HCEC 1CT (cell line): Measurements from ENCODE around the gene NR2E3.
"Not testable (repeated sequence)": the region's sequence is repeated elsewhere in the genome, so short reads cannot be mapped to it uniquely, and the experiment has no call there.

Experiments
- DNase-seq: peaks from one replicate; pipeline ENCODE4 v3.0.0-alpha.2; 2017

Gene NR2E3

DNA sequence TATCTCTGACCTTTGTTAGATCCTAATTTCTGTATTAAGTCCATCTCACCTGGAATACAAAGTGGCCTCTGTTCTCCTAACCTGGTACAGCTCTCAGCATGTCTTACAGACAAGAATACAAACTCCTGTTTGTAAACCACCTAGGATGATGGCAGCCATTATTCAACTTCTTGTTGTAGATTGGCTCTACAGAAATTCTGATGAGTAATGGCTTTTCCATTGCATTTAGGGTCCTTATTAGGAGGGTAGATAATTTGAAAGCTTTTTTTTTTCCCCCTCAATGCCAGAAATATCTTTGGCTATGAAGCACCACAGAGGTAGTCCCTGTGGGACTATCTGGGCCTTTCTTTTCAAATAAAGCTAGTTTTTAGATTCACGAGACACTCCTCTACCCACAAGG lies 9.8 kb downstream of the NR2E3 start:
- DNase-seq, result no peak

DNA sequence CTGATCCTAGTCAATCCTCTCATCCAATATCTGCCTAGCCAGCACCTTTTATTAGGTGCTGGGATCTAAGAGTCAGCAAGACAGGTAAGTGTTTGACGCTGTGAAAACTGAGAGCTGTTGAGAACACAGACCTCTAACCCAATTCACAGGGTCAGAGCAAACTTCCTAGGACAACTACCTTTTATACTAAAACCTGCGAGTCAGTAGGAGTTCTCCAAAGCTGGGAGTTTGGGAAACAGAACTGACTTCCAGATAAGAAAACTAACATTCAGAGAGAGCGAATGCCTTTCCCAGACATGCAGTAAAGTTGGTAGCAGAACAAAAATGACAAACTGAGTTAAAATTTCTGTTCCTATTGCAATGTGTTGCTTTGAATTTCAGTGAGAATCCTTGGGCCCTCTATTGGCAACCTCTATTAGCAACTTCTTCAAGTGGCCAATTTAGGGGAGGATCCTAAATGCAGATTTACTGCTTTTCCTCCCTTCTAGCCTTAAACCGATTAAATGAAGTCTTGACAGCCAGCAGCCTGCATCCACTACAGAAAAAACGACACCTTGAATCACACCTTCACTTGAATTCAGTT lies 11.3 kb downstream of the NR2E3 start:
- no peak for DNase-seq

DNA sequence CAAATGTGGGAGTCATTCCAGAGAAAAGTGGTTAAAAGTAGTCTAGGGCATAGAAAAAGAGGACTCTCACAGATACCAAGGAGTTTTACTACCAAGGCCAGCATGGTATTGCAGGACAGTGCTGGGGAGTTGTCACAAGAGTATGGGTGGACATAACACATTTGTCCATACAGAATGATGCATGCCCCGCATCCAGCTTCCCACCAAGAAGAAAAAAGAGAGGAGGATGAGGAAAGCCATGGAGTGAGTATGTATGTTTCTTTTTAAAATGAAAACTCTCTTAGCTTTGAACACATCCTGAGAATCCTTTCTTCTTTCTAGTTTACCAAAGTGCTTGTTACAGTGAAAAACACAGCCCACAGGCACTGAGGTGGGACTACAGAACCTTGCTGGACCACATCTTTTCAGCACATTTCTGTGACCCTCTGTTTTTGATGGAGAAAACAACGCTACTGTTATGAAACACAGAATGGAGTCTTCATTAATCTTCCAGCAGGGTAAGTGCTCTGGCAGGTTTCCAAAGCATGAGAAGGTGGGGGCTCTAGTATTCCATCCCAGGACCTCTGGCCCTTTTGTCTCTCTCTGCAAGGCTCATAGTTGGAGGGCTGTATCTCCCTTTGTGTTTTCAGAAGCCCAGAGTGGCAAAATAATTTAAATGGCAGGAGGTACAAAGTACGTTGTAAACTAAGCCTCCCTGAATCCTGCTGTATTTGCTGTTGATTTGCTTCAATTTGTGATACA lies 12.7 kb downstream of the NR2E3 start:
- DNase-seq, result no peak

DNA sequence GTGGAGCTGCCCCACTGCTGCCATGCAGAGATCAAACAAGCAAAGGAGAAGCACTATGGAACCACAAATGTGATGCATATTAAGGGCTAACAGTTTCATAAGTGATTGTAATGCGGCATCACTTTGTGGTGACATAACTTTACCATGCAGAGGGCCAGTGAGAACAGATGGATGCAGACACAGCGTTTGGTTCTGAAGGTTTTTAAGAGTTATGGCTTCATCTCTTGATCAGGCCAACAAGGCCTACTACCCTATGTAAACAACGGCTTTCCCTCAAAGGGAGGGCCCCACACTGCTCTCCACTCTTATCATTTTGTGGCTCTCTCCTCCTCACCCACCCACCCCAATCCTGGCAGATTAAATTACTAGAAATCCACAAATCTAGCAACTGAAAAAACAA lies 13.4 kb downstream of the NR2E3 start:
- DNase-seq, result no peak

DNA sequence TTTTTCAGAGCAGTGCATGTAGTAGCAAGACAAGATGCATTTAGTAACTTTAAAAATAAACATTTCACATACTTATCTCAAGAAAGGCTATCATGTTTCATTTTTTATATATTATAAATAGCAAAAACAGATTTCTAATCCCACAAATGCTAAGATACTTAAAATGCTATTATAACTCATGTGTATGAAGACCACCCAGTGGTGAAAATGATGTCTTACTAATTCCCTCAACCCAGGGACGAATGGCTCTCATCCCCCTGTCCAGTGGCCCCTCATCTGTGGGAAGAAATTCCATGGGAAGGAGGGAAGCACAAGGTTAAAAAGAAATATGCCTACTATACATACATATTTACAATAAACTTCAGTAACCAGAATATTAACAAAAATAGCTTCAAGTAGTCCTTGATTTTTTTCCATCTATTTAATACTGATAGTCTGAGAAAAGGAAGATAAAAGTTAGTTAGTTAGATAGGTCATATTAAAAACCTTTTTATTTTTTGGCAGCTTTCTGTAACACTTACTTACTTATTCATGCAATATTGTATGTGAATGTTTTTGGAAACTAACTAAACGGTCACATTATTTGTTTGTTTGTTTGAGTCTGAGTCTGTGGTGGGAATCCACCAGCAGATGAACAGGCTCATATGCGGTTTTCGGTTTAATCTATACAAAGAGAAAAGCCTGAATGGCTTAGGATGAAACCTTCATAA lies 14.8 kb downstream of the NR2E3 start:
- no peak for DNase-seq

DNA sequence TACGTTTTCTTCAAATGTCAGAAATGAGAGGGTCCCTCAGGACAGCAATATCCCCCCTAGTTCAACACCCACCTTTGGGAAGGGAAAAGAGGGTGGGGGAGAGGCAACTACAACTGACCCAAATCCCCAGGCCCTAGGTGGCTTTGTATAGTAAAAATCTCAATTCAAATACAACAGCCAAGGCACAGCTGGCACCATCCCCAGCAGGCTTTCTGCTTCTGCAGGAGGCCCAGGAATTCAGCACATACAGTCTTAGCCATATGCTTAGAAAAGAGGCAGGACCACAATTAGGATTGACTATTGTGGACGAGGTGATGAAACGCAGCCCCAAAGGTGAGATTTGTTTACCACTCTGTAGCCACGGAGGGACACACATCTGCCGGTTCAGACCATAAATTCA lies 15.8 kb downstream of the NR2E3 start:
- DNase-seq, result no peak

DNA sequence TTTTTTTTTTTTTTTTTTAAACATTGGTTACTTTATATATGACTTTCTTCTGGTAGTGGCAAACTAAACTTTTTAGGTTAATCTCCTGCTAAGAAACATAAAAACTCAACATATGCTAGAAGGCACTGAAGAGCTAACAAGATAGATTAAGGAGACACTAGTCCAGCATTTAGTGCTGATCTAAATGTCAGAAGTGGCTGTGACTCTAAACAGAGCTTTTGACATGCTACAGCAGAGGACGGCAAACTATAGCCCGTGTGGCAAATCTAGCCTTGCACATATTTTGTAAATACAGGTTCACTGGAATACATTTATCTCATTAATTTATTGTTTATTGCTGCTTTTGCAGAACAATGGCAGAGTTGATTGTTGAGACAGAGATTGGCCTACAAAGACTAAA lies 20.6 kb downstream of the NR2E3 start:
- no peak for DNase-seq

DNA sequence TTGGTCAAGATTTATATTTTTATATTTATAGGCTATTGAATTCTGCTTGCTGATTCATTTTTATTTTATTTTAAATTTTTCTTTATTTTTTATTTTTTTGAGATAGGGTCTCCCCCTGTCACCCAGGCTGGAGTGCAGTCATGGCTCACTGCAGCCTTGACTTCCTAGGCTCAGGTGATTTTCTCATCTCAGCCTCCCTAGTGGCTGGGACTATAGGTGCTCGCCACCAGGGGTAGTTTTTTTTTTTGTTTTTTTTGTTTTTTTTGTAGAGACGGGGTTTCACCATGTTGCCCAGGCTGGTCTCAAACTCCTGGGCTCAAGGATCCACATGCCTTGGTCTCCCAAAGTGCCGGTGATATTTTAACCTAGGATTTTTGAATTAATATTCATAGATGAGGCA lies 31.2 kb downstream of the NR2E3 start:
- DNase-seq, result no peak

DNA sequence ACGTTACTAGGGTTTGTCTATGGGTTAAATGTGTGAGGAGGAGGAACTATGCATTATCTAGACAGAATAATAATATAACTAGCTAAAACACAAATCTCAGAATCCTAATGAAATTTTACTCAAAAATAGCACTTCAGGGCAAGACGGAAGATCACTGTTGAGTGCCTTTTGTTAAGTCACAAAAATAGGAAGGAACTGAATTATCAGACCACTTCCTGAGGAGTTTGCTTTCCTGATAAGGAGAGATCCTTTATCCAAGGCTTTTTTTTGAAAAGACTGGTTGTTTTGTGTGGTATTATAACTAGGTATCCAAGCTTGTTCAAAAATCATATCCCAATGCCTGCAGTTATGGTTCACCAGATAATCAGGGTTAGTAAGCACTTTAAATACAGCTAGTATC lies 34.6 kb downstream of the NR2E3 start:
- DNase-seq, result no peak

DNA sequence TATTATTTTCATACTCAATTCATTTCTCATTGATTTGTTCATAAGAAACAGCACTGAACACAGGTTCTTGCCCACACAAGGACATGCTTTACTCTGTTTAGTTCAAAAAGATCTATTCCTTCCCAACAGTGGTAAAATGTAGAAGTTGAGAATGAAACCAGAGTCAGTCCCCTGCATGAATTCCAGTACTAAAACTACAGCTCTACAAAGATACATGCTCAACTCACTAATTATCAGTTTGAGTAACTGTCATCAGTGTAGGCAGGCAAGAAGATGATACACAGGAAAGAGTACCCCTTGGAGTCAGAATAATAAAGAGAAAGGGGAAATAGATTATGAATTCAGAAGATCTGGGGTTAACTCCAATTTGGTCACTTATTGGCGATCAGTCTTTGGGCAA lies 43.2 kb downstream of the NR2E3 start:
- DNase-seq, result no peak

DNA sequence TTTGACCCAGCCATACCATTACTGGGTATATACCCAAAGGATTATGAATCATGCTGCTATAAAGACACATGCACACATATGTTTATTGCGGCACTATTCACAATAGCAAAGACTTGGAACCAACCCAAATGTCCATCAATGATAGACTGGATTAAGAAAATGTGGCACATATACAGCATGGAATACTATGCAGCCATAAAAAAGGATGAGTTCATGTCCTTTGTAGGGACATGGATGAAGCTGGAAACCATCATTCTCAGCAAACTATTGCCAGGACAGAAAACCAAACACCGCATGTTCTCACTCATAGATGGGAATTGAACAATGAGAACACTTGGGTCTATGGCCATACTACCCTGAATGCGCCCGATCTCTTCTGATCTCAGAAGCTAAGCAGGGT lies 47.9 kb downstream of the NR2E3 start:
- not testable (repeated sequence) for DNase-seq
